AG04450 (cell line): Measurements from ENCODE around the gene HID1. TPM values are rescaled to one million over a fixed set of nuclear protein-coding genes. Genes with fewer than 3 reads are reported as not detected.

ENCODE experiments used
- CTCF ChIA-PET: fragments of 300-600, 350-600 bp; formaldehyde crosslinking; extraction: SDS; loops from one replicate; lab custom pipeline; 2022; ENCODE audit warnings: antibody characterized with exemption, inconsistent platforms; lab: Charles Lee
- POLR2A ChIA-PET: fragments of 350-600 bp; formaldehyde crosslinking; extraction: SDS; loops from one replicate; lab custom pipeline; 2021; ENCODE audit warnings: antibody characterized with exemption, inconsistent platforms; lab: Yijun Ruan, JAX
- DNase-seq: peaks from one replicate; pipeline ENCODE4 v3.0.0-alpha.2; 2011; ENCODE audit warnings: low read depth, low spot score
- H3K27ac ChIP-seq: one replicate; pipeline ENCODE4 v1.5.1; 2012; ENCODE audit warnings: low read depth, low read length, control low read depth
- H3K27me3 ChIP-seq: one replicate; pipeline ENCODE4 v1.6.0; 2012; ENCODE audit warnings: low read length; ENCODE audit not compliant: control insufficient read depth, insufficient read depth
- H3K4me3 ChIP-seq: 2 replicates; pipeline ENCODE4 v1.5.1; 2011; ENCODE audit warnings: mild to moderate bottlenecking, low read depth, low read length, control low read depth
- H3K9me3 ChIP-seq: 2 replicates; pipeline ENCODE4 v1.5.1; 2012; ENCODE audit warnings: low read length; ENCODE audit not compliant: control insufficient read depth, insufficient read depth
- polyA plus RNA-seq: library from polyadenylated mRNA; depleted of rRNA; stranded (reverse); fragments of >200 nt; gene quantifications from 2 replicates; pipeline ENCODE4 v1.2.3, GENCODE V29; 2011
- TF ChIP-seq, protein P1 (sequence below): IDR thresholded peaks from 2 replicates; pipeline ENCODE4 v1.5.1; 2011; ENCODE audit warnings: low read depth, low read length, control low read depth, inconsistent platforms

Gene HID1
- polyA plus RNA-seq, 1 experiment, result 1.8 TPM

DNA sequence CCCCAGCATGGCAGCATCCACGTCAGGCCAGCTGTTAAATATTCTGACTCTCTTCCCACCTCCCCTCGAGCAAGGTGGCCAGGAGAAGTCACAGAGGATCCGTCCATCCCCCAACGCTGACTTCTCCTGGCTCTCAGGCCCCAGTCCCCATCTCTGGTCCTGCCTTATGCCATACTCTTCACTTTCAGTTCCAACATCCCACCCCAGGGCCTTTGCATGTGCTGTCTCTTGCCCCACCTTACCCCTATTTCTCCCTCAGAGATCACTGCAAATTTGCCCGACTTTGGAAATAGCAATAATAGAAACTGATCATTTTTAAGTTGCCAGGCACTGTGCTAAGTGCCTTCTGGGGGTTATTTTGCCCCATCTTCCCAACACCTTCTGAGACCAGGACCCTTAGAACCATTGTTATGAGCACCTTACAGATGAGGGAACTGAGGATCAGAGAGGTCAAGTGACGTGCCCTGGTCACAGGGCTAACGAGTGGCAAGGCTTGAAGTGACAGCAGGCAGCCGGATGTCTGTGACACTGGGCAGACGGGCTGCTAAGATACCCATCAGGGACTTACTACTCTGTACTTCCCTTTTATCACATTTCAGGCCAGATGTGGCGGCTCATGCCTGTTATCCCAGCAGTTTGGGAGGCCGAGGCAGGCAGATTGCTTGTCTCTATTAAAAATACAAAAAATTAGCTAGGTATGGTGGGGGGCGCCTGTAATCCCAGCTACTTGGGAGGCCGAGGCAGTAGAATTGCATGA lies 17.7 kb downstream of the HID1 start:
- Histone ChIP-seq H3K9me3 (no peaks in the 10 kb centered on the region), H3K4me3 (no peak overlapping the region), H3K27me3 (peaks cover 26% of the 10 kb centered on the region), H3K27ac (no peak overlapping the region)
- no peak for DNase-seq
- ChIA-PET POLR2A (no interaction called here), CTCF (interaction anchor here (0.5 to 5.1 kb wide), 3 partner anchors 9 to 163 kb away, joined by 3 to 24 read pairs (median 3); no protein-coding TSS in a partner anchor)
- TF ChIP-seq, protein P1, sequence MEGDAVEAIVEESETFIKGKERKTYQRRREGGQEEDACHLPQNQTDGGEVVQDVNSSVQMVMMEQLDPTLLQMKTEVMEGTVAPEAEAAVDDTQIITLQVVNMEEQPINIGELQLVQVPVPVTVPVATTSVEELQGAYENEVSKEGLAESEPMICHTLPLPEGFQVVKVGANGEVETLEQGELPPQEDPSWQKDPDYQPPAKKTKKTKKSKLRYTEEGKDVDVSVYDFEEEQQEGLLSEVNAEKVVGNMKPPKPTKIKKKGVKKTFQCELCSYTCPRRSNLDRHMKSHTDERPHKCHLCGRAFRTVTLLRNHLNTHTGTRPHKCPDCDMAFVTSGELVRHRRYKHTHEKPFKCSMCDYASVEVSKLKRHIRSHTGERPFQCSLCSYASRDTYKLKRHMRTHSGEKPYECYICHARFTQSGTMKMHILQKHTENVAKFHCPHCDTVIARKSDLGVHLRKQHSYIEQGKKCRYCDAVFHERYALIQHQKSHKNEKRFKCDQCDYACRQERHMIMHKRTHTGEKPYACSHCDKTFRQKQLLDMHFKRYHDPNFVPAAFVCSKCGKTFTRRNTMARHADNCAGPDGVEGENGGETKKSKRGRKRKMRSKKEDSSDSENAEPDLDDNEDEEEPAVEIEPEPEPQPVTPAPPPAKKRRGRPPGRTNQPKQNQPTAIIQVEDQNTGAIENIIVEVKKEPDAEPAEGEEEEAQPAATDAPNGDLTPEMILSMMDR, result no peak

DNA sequence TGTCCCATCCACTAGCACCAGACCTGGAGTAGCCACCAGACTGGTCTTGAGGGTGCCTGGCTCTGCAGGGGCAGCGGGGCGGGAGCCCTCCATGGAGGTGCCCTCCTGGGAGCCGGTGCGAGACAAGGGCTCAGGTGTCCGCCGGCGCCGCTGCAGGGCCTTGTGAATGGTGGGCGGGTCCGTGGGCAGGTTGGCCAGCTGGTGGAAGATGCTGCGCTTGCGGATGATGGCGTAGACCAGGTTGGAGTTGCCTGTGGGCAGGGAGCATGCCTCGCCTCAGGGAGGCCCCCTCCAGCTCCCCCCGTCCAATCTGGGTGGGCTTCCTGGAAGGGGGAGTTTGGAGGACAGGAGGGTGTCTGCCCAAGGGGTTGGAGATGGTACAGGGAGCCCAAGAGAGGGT lies 18.4 kb downstream of the HID1 start:
- H3K9me3 ChIP-seq, result no peaks in the 10 kb centered on the region; the same call in 1 of the 2 replicates
- ChIA-PET POLR2A (no interaction called here), CTCF (interaction anchor here (1.0 kb wide), 1 partner anchor 8 kb away, joined by 3 read pairs; no protein-coding TSS in a partner anchor)
- TF ChIP-seq, protein P1, result no peak
- no peak overlapping the region for H3K27ac ChIP-seq
- H3K27me3 ChIP-seq, result peaks cover 34% of the 10 kb centered on the region
- no peak overlapping the region for H3K4me3 ChIP-seq
- DNase-seq, result no peak

DNA sequence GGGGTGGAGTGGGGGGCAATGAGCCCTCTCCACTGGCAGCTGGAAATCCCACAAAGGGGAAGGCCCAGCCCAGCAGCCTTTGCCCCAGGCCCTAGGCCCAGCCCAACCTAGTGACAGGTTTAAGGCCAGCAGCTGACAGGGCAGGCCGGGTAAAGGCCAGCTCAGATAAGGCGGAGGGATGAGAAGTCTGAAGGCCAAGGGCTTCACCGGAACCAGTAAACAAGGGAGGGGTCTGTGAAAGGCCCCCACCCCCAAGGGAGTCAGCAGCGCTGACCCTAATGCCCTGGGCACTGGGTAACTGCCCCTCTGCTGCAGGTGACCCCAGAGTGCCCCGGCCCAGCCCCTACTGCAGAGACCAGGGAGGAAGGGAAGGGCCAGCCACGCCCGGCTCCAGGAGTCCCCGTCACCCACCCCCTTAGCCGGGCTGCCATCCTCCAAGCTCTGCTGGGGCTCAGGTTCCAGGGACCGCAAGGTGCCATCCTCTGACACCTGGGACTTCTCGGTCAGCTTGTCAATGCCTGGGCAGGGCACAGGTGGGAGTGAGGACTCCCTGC lies 19.3 kb downstream of the HID1 start:
- no peak overlapping the region for H3K27ac ChIP-seq
- TF ChIP-seq, protein P1, result no peak
- H3K27me3 ChIP-seq, result peaks cover 35% of the 10 kb centered on the region
- CTCF ChIA-PET, result interaction anchor here (0.8 to 1.2 kb wide), 3 partner anchors 7 to 29 kb away, joined by 3 to 6 read pairs (median 3); partner anchors contain the start of gene OTOP2
- DNase-seq, result no peak
- POLR2A ChIA-PET, result no interaction called here
- no peak overlapping the region for H3K4me3 ChIP-seq
- H3K9me3 ChIP-seq, result no peaks in the 10 kb centered on the region; the same call in 1 of the 2 replicates

DNA sequence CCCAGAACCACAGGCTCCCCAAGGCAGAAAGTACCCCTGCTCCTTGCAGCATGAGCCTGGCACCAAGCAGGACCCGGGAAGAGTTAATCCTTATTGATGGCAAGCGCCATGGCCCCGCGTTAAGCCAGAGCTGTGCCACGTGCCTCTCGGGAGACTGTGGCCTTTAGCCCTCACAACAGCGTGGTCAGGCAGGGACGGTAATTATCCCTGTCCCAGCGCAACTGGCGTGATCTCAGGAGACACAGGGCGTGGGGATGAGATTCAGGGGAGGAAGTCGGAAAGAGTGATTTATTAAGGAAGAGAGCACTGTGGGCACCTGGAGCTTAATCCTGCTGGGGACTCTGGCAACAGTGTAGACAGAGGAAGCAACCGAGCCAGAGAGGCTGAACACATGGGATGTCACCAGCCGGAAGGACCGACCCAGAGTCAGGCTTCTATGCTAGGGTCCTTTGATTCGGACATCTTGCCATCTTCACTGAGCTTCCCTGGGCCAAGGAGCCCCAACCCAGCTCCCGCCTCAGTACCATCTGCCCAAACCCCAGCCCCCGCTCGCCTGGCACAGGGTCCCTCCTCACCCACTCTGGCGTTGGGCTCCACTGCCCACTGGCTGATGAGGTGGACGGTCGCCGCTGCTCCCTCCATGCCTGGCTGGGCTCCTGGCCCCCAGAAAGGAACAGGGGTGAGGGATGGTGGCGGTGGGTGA lies 20.0 kb downstream of the HID1 start:
- TF ChIP-seq, protein P1, result no peak
- H3K9me3 ChIP-seq, result no peaks in the 10 kb centered on the region; the same call in 1 of the 2 replicates
- H3K27ac ChIP-seq, result no peak overlapping the region
- no peak for DNase-seq
- ChIA-PET CTCF (interaction anchor here (0.8 to 1.2 kb wide), 3 partner anchors 8 to 10 kb away, joined by 3 to 6 read pairs (median 3); no protein-coding TSS in a partner anchor), POLR2A (no interaction called here)
- no peak overlapping the region for H3K4me3 ChIP-seq
- peaks cover 35% of the 10 kb centered on the region for H3K27me3 ChIP-seq
